Lower lobe of right lung (tissue), 2 donors: ENCODE measurements around the gene GIPC3. TPM values are rescaled to one million over a fixed set of nuclear protein-coding genes. Genes with fewer than 3 reads are reported as not detected.
A peak's percentile ranks its signal among the peaks of the same experiment; 100 is the strongest.

Experiments
- ATAC-seq, 2 donors: fragments of 200-7000 bp; cut with Tn5 transposase; one replicate each; pipeline ENCODE4 v1.9.1; 2020 to 2022; ENCODE audit warnings: mild to moderate bottlenecking in 2 of 2, moderate library complexity in 2 of 2
- DNase-seq: peaks from one replicate; pipeline ENCODE4 v3.0.0-alpha.2; 2020
- H3K27ac ChIP-seq: fragments of 200-600 bp; one replicate; pipeline ENCODE4 v1.8.0; 2022
- H3K27me3 ChIP-seq: fragments of 200-600 bp; one replicate; pipeline ENCODE4 v1.8.0; 2022; ENCODE audit warnings: low read depth
- H3K36me3 ChIP-seq: fragments of 200-600 bp; one replicate; pipeline ENCODE4 v1.8.0; 2022; ENCODE audit warnings: mild to moderate bottlenecking
- H3K4me1 ChIP-seq: fragments of 200-600 bp; one replicate; pipeline ENCODE4 v1.8.0; 2022
- H3K4me3 ChIP-seq: fragments of 200-600 bp; one replicate; pipeline ENCODE4 v1.8.0; 2022; ENCODE audit warnings: mild to moderate bottlenecking
- H3K9me3 ChIP-seq: fragments of 200-600 bp; one replicate; pipeline ENCODE4 v1.8.0; 2022
- intact Hi-C: fragments of 100-400 bp; cut with DNase I; formaldehyde crosslinking; loops from one replicate; pipeline ENCODE4 v1.11.0; 2022
- total RNA-seq: library from RNA; stranded (reverse); fragmentation: NEBNext Ultra II Directional; extraction: Animal tissue kit (Norgen Biotek cat#: 25700); gene quantifications from one replicate; pipeline ENCODE4 v1.2.1, GENCODE V29; 2021
- TF ChIP-seq, protein P1 (sequence below): fragments of 200-600 bp; IDR thresholded peaks from one replicate; pipeline ENCODE4 v1.8.0; 2022; ENCODE audit warnings: antibody characterized with exemption, mild to moderate bottlenecking
- donor health status: DM: no; HTN: yes; CAD: no; lungs with severe emphysema.

The GIPC3 gene
- total RNA-seq, 1 donor from 2014 or later, result 4.2 TPM

DNA sequence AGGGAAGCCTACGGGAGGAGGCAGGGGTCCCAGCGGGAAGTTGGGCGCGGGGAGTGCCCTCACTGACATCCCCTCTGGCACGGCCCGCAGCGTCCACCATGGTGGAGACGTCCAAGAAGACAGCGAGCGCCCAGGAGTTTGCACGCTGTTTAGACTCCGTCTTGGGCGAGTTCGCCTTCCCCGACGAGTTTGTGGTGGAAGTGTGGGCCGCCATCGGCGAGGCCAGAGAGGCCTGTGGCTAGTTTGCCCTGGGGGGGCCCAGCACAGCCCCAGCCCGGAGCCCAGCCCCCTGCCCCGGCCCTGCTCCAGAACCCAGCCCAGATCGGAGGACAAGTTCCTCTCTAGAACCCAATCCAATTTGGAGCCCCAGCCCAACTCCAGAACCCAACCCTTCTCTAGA lies 4.7 kb downstream of the GIPC3 start:
- no peak for ATAC-seq
- intact Hi-C loops, result no loop called here

DNA sequence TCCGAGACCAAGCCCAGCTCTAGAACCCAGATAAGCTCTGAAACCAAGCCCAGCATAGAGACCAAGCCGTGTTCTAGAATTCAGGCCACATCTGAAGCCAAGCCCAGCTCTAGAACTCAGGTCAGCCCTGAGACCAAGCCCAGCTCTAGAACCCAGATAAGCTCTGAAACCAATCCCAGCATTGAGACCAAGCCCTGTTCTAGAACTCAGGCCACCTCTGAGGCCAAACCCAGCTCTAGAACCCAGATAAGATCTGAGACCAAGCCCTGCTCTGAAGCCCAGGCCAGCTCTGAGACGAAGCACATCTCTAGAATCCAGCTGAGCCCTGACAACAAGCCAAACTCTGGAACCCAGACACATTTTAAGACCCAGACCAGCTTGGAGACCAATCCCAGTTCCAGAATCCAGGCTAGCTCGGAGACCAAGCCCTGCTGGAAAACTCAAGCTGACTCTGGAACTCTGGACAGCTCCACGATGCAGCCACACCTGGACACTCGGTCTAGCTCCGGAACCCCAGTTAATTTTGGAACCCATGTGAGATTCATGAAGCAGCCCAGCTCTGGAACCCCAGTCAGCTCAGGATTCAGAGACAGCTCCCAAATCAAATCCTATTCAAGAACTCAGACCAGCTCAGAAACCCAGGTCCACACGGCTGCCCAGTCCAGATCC lies 5.8 kb downstream of the GIPC3 start:
- peaks cover 1% of the 10 kb centered on the region for H3K4me1 ChIP-seq
- intact Hi-C loops, result no loop called here
- no peaks in the 10 kb centered on the region for H3K9me3 ChIP-seq
- TF ChIP-seq, protein P1, sequence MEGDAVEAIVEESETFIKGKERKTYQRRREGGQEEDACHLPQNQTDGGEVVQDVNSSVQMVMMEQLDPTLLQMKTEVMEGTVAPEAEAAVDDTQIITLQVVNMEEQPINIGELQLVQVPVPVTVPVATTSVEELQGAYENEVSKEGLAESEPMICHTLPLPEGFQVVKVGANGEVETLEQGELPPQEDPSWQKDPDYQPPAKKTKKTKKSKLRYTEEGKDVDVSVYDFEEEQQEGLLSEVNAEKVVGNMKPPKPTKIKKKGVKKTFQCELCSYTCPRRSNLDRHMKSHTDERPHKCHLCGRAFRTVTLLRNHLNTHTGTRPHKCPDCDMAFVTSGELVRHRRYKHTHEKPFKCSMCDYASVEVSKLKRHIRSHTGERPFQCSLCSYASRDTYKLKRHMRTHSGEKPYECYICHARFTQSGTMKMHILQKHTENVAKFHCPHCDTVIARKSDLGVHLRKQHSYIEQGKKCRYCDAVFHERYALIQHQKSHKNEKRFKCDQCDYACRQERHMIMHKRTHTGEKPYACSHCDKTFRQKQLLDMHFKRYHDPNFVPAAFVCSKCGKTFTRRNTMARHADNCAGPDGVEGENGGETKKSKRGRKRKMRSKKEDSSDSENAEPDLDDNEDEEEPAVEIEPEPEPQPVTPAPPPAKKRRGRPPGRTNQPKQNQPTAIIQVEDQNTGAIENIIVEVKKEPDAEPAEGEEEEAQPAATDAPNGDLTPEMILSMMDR, result no peak
- H3K27ac ChIP-seq, result no peak overlapping the region
- peaks cover 5% of the 10 kb centered on the region for H3K27me3 ChIP-seq
- no peak overlapping the region for H3K4me3 ChIP-seq
- DNase-seq, result no peak
- H3K36me3 ChIP-seq, result no peaks in the 10 kb centered on the region
- ATAC-seq, result no peak

More for the DNA sequence above, 4.7 kb downstream of the GIPC3 start:
- DNase-seq, result no peak
- peaks cover 10% of the 10 kb centered on the region for H3K4me1 ChIP-seq
- H3K4me3 ChIP-seq, result no peak overlapping the region
- no peak overlapping the region for H3K27ac ChIP-seq
- no peaks in the 10 kb centered on the region for H3K36me3 ChIP-seq
- H3K9me3 ChIP-seq, result no peaks in the 10 kb centered on the region
- peaks cover 16% of the 10 kb centered on the region for H3K27me3 ChIP-seq
- TF ChIP-seq, protein P1, result no peak

DNA sequence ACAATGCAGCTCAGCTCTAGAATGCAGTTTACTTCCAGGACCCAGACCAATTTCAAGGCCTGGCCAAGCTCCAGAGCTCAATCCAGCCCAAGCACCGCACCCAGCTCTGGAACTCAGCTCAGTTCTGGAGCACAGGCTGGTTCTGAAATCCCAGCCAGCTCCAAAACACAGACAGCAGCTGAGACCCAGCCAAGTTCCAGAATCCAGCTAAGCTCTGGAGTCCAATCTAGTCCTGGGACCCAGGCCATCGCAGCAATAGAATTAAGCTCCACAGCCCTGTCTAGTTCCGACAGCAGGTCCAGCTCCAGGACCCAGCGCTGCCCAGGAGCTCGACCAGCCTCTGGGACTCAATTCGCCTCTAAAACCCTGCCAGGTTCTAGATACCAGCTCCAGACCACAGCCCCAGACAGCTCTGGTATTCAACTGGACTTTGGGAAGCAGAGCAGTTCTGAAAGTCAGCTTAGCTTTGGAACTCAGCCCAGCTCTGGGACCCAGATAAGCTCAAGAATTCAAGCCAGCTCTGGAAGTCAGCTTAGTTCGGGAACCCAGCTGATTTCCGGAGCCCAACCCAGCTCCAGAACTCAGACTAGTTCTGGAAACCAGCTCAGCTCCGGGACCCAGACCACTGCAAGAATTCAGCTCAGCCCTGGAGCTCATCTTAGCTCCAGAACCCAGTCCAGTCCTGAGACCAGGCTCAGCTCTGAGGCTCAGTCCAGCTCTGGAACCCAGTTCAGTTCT lies 6.8 kb downstream of the GIPC3 start:
- no peak for DNase-seq
- no peaks in the 10 kb centered on the region for H3K4me1 ChIP-seq
- TF ChIP-seq, protein P1, result no peak
- H3K27me3 ChIP-seq, result no peaks in the 10 kb centered on the region
- no peak overlapping the region for H3K4me3 ChIP-seq
- no peaks in the 10 kb centered on the region for H3K9me3 ChIP-seq
- H3K27ac ChIP-seq, result no peak overlapping the region
- no peaks in the 10 kb centered on the region for H3K36me3 ChIP-seq
- ATAC-seq, result no peak
- intact Hi-C loops, result no loop called here

DNA sequence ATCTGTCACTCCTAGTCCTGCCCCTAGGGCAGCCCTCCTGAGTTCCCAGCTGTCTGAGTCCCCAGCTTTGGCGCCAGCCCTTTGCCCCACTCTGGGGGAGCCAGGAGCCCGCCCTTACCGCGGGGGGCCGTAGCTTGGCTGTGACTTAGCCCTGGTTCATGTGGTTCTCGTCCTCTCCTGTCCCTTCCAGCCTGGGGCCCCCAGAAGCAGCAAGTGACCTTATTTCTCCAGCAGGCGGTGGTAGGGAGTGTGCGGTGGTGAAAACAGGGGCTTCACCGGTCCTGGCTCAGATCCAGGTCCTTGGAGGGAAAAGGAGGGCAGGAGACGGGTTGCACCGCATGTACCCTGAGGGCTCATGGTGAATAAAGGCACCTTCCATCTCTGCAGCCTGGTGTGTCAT lies 7.9 kb downstream of the GIPC3 start:
- intact Hi-C loops, result no loop called here
- ATAC-seq (peak in 1 of 2 donors; percentile 14), DNase-seq (no peak)
- H3K9me3 ChIP-seq, result no peaks in the 10 kb centered on the region
- no peaks in the 10 kb centered on the region for H3K4me1 ChIP-seq
- TF ChIP-seq, protein P1, result no peak
- H3K27ac ChIP-seq, result no peak overlapping the region
- no peak overlapping the region for H3K4me3 ChIP-seq
- H3K27me3 ChIP-seq, result no peaks in the 10 kb centered on the region
- no peaks in the 10 kb centered on the region for H3K36me3 ChIP-seq

DNA sequence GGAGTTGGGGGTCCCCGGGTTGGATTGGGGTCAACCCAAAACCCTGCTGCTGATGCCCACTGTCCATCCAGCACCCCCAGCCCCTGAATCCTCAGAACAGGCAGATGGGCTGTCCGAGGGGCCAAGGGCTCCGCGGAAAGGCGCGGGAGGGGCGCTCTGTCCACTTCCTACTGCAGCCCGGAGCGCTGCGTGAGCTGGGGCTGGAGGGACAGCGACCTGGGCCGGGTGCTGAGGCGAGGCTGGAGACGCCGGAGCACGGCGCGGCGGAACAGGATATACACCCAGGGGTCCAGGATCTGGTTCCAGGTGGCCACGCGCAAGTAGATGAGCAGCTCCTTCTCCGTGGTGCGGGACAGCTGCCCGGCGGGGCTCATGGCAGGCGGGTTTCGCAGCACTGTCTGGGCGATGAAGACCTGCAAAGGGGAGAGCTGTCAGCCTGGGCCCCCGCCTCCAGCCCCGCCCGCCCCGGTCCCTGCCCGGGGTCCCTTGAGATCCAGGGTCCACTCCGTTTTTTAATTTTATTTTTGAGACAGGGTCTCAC lies 10.3 kb downstream of the GIPC3 start:
- H3K36me3 ChIP-seq, result no peaks in the 10 kb centered on the region
- ATAC-seq, result no peak
- no peak overlapping the region for H3K27ac ChIP-seq
- DNase-seq, result no peak
- intact Hi-C loops, result no loop called here
- no peaks in the 10 kb centered on the region for H3K27me3 ChIP-seq
- no peaks in the 10 kb centered on the region for H3K4me1 ChIP-seq
- TF ChIP-seq, protein P1, result no peak
- H3K4me3 ChIP-seq, result no peak overlapping the region
- no peaks in the 10 kb centered on the region for H3K9me3 ChIP-seq
